Activated CD4-positive, alpha-beta memory T cell treated with anti-CD3 and anti-CD28 coated beads for 36 hours (primary cell): ENCODE data around the gene GGT7. TPM values are rescaled to one million over a fixed set of nuclear protein-coding genes. Genes with fewer than 3 reads are reported as not detected.

Source experiments
- CTCF ChIA-PET: fragments of 350-600 bp; sonication (Branson Sonifier 250); formaldehyde crosslinking; loops from one replicate; lab custom pipeline; 2021; ENCODE audit warnings: antibody characterized with exemption, inconsistent platforms; lab: Charles Lee
- POLR2A ChIA-PET: fragments of 350-600 bp; sonication (Branson Sonifier 250); formaldehyde crosslinking; loops from one replicate; lab custom pipeline; 2021; ENCODE audit warnings: antibody characterized with exemption; lab: Charles Lee
- DNase-seq: peaks from one replicate; pipeline ENCODE4 v3.0.0-alpha.2; 2020
- H3K27ac Mint-ChIP-seq: one replicate; pipeline ENCODE4 v1.8.0; 2021; ENCODE audit warnings: mixed read lengths
- H3K27me3 Mint-ChIP-seq: one replicate; pipeline ENCODE4 v1.8.0; 2021; ENCODE audit warnings: mixed read lengths
- H3K36me3 Mint-ChIP-seq: one replicate; pipeline ENCODE4 v1.8.0; 2021; ENCODE audit warnings: mixed read lengths
- H3K4me1 Mint-ChIP-seq: one replicate; pipeline ENCODE4 v1.8.0; 2021; ENCODE audit warnings: low read depth, mixed read lengths
- H3K4me3 Mint-ChIP-seq: one replicate; pipeline ENCODE4 v1.8.0; 2021; ENCODE audit warnings: mild to moderate bottlenecking, mixed read lengths
- H3K9me3 Mint-ChIP-seq: one replicate; pipeline ENCODE4 v1.8.0; 2021; ENCODE audit warnings: mixed read lengths
- intact Hi-C: fragments of 100-400 bp; cut with micrococcal nuclease; formaldehyde crosslinking; loops from one replicate; pipeline ENCODE4 v1.15.1; 2023
- total RNA-seq, 2 experiments: library from RNA; stranded (reverse); gene quantifications; one replicate each; pipeline ENCODE4 v1.2.3, GENCODE V29; 2021

GGT7 gene
- total RNA-seq, 2 experiments from 2014 or later, result 12.3 to 14.2 TPM

- Mint-ChIP-seq H3K4me3 (no peak overlapping the region), H3K4me1 (no peaks in the 10 kb centered on the region), H3K27me3 (peaks cover 10% of the 10 kb centered on the region), H3K27ac (peak overlapping the region; percentile 42), H3K9me3 (no peaks in the 10 kb centered on the region), H3K36me3 (no peaks in the 10 kb centered on the region)
- DNase-seq, result no peak
- CTCF ChIA-PET, result interaction anchor here (0.7 to 1.7 kb wide), 6 partner anchors 8 to 502 kb away, joined by 3 to 4 read pairs (median 3); partner anchors contain the start of genes GSS and MYH7B
- POLR2A ChIA-PET, result no interaction called here
- intact Hi-C loops, result loop anchor here (1.0 to 10.0 kb wide), 4 partner anchors 40 to 430 kb away; no protein-coding TSS in a partner anchor
Observed at GRCh38 chr20:34834459-34834893, 38.2 kb downstream of the GGT7 start.

DNA sequence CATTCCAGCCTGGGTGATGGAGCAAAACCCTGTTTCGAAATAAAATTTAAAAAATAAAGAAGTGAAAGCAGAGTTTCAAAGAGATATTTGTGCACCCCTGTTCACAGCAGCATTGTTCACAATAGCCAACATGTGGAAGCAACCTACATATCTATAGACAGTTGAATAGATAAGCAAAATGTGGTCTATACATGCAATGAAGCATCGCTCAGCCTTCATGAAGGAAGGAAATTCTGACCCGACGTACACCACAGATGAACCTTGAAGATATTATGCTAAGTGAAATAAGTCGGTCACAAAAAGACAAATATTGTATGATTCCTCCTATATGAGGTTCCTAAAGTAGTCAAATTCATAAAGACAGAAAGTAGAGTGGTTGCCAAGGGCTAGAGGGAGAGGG lies 40.7 kb downstream of the GGT7 start:
- POLR2A ChIA-PET, result no interaction called here
- H3K9me3 Mint-ChIP-seq, result no peaks in the 10 kb centered on the region
- no peak overlapping the region for H3K4me3 Mint-ChIP-seq
- H3K4me1 Mint-ChIP-seq, result no peaks in the 10 kb centered on the region
- no peak for DNase-seq
- CTCF ChIA-PET, result interaction anchor here (0.6 to 2.2 kb wide), 5 partner anchors 13 to 264 kb away, joined by 3 to 14 read pairs (median 5); partner anchors contain the start of genes GSS and MYH7B
- H3K27ac Mint-ChIP-seq, result no peak overlapping the region
- H3K27me3 Mint-ChIP-seq, result peaks cover 10% of the 10 kb centered on the region
- intact Hi-C loops, result loop anchor here (10.0 kb wide), 1 partner anchor 433 kb away; no protein-coding TSS in a partner anchor
- no peaks in the 10 kb centered on the region for H3K36me3 Mint-ChIP-seq

GRCh38 chr20:34829191-34829590 lies 43.5 kb downstream of the GGT7 start:
- POLR2A ChIA-PET, result no interaction called here
- CTCF ChIA-PET, result no interaction called here
- no peaks in the 10 kb centered on the region for H3K9me3 Mint-ChIP-seq
- H3K27ac Mint-ChIP-seq, result no peak overlapping the region
- peaks cover 10% of the 10 kb centered on the region for H3K4me1 Mint-ChIP-seq
- DNase-seq, result no peak
- peaks cover 8% of the 10 kb centered on the region for H3K36me3 Mint-ChIP-seq
- intact Hi-C loops, result loop anchor here (10.0 kb wide), 1 partner anchor 114 kb away; no protein-coding TSS in a partner anchor
- H3K27me3 Mint-ChIP-seq, result peaks cover 6% of the 10 kb centered on the region
- H3K4me3 Mint-ChIP-seq, result no peak overlapping the region

GRCh38 chr20:34825530-34826362 lies 46.9 kb downstream of the GGT7 start, which contains the start of gene NCOA6:
Gene NCOA6 (minus strand): TSS chr20:34825651. CDS start chr20:34782355, 43,296 bp downstream.
- Mint-ChIP-seq H3K9me3 (no peaks in the 10 kb centered on the region), H3K4me3 (peak within 1 kb of the TSS; percentile 99), H3K36me3 (peaks cover 9% of the 10 kb centered on the region), H3K4me1 (peaks cover 37% of the 10 kb centered on the region), H3K27ac (peak within 1 kb of the TSS; percentile 94), H3K27me3 (no peaks in the 10 kb centered on the region)
- POLR2A ChIA-PET, result interaction anchor here (0.5 to 1.2 kb wide), 2 partner anchors 48 to 200 kb away, joined by 3 read pairs; no protein-coding TSS in a partner anchor
- peak; percentile 91 for DNase-seq
- intact Hi-C loops, result loop anchor here (1.0 to 10.0 kb wide), 4 partner anchors 51 to 267 kb away; partner anchors contain the start of genes ACSS2 and TRPC4AP
- CTCF ChIA-PET, result interaction anchor here (0.5 to 1.8 kb wide), 5 partner anchors 9 to 287 kb away, joined by 3 to 7 read pairs (median 3); partner anchors contain the start of genes GSS and MYH7B

GRCh38 chr20:34824806-34825529 lies 47.7 kb downstream of the GGT7 start:
- Mint-ChIP-seq H3K27ac (peak overlapping the region; percentile 94), H3K4me3 (peak overlapping the region; percentile 99), H3K27me3 (no peaks in the 10 kb centered on the region), H3K36me3 (peaks cover 9% of the 10 kb centered on the region), H3K4me1 (peaks cover 37% of the 10 kb centered on the region), H3K9me3 (no peaks in the 10 kb centered on the region)
- POLR2A ChIA-PET, result interaction anchor here (0.9 to 1.2 kb wide), 3 partner anchors 49 to 522 kb away, joined by 3 read pairs; partner anchors contain the start of genes ACSS2 and AHCY
- CTCF ChIA-PET, result interaction anchor here (0.6 to 1.8 kb wide), 8 partner anchors 49 to 512 kb away, joined by 3 to 7 read pairs (median 4); partner anchors contain the start of genes GSS and MYH7B
- peak; percentile 77 for DNase-seq
- intact Hi-C loops, result loop anchor here (1.0 to 10.0 kb wide), 5 partner anchors 52 to 522 kb away; partner anchors contain the start of genes ACSS2, AHCY and TRPC4AP

- peak overlapping the region; percentile 99 for H3K4me3 Mint-ChIP-seq
- peak overlapping the region; percentile 94 for H3K27ac Mint-ChIP-seq
- ChIA-PET CTCF (interaction anchor here (0.7 to 1.8 kb wide), 6 partner anchors 50 to 512 kb away, joined by 3 to 7 read pairs (median 4); partner anchors contain the start of genes GSS and MYH7B), POLR2A (interaction anchor here (0.9 to 1.2 kb wide), 3 partner anchors 49 to 521 kb away, joined by 3 read pairs; partner anchors contain the start of genes ACSS2 and AHCY)
- peaks cover 41% of the 10 kb centered on the region for H3K4me1 Mint-ChIP-seq
- H3K9me3 Mint-ChIP-seq, result no peaks in the 10 kb centered on the region
- peak; percentile 89 for DNase-seq
- intact Hi-C loops, result loop anchor here (1.0 to 10.0 kb wide), 4 partner anchors 52 to 521 kb away; partner anchors contain the start of genes ACSS2, AHCY and TRPC4AP
- no peaks in the 10 kb centered on the region for H3K27me3 Mint-ChIP-seq
- H3K36me3 Mint-ChIP-seq, result peaks cover 9% of the 10 kb centered on the region
Observed at GRCh38 chr20:34824452-34824805, 48.2 kb downstream of the GGT7 start.

DNA sequence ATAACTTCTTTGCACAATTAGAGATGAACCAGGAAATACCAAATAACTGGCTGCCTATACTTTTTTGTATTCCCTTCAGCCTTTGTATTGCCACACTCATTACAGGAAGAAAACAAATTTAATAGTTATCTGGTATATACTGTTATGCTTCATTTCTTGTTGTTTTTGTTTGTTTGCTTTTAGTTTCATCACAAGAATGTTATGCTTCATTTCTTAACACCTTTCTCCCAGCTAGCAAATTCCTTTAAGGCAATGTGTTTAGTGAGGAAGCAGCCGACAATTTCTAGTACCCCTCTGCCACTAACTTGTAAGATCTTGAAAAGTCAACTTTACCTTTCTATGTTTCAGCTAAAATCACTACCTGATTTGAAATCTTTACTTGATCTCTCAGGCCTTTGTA lies 48.6 kb downstream of the GGT7 start:
- CTCF ChIA-PET, result interaction anchor here (0.7 to 1.8 kb wide), 6 partner anchors 50 to 511 kb away, joined by 3 to 7 read pairs (median 4); partner anchors contain the start of genes GSS and MYH7B
- Mint-ChIP-seq H3K4me3 (peak overlapping the region; percentile 99), H3K27me3 (no peaks in the 10 kb centered on the region), H3K27ac (peak overlapping the region; percentile 94), H3K9me3 (no peaks in the 10 kb centered on the region), H3K4me1 (peaks cover 44% of the 10 kb centered on the region), H3K36me3 (peaks cover 9% of the 10 kb centered on the region)
- POLR2A ChIA-PET, result interaction anchor here (0.9 kb wide), 1 partner anchor 52 kb away, joined by 3 read pairs; the partner anchor contains the start of gene ACSS2
- intact Hi-C loops, result loop anchor here (1.0 to 10.0 kb wide), 4 partner anchors 53 to 521 kb away; partner anchors contain the start of genes ACSS2, AHCY and TRPC4AP
- DNase-seq, result no peak

DNA sequence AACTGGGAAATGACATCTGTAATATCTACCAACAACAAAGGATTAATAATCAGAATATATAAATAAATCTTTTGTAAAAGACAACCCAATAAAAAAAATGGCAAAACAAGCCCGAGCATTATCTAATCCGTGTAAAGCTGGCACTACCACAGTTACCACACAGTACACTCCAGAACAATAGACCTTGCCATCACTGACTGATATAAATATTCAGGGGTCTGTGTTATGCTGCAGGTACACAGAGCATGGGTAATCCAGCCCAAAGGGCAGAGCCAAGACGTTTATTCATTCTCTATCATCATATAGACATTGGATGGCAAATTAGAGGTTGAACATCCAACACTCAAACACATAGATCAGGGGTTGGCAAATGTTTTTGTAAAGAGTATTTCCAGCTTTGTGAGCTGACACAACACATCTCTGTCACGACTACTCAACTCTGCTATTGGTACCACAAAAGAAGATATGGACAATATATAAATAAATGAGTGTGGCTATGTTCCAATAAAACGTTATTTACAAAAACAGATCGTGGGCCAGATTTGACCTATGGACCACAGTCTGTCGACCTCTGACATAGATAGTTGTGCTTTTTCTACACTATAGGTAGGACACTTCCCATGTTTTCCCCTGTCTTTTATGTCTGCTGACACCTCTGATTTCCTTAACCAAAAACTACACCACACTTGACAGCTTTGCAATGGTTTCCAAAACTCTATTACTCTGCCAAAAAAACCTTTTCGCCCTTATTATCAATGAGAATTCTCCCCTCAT lies 51.7 kb downstream of the GGT7 start:
- Mint-ChIP-seq H3K27ac (no peak overlapping the region), H3K4me3 (no peak overlapping the region), H3K36me3 (peaks cover 9% of the 10 kb centered on the region), H3K27me3 (no peaks in the 10 kb centered on the region), H3K9me3 (no peaks in the 10 kb centered on the region), H3K4me1 (peaks cover 57% of the 10 kb centered on the region)
- no peak for DNase-seq
- CTCF ChIA-PET, result interaction anchor here (0.6 to 1.2 kb wide), 3 partner anchors 14 to 381 kb away, joined by 3 to 4 read pairs (median 4); no protein-coding TSS in a partner anchor
- intact Hi-C loops, result loop anchor here (10.0 kb wide), 1 partner anchor 106 kb away; no protein-coding TSS in a partner anchor
- POLR2A ChIA-PET, result interaction anchor here (0.6 kb wide), 1 partner anchor 185 kb away, joined by 5 read pairs; no protein-coding TSS in a partner anchor

GRCh38 chr20:34817801-34818200 lies 54.9 kb downstream of the GGT7 start:
- no peak for DNase-seq
- Mint-ChIP-seq H3K9me3 (no peaks in the 10 kb centered on the region), H3K27ac (no peak overlapping the region), H3K27me3 (no peaks in the 10 kb centered on the region), H3K4me1 (peaks cover 44% of the 10 kb centered on the region), H3K4me3 (no peak overlapping the region), H3K36me3 (no peaks in the 10 kb centered on the region)
- CTCF ChIA-PET, result interaction anchor here (1.1 to 3.1 kb wide), 2 partner anchors 15 to 48 kb away, joined by 3 to 14 read pairs; no protein-coding TSS in a partner anchor
- intact Hi-C loops, result no loop called here
- POLR2A ChIA-PET, result no interaction called here

- ChIA-PET POLR2A (no interaction called here), CTCF (interaction anchor here (1.1 kb wide), 1 partner anchor 48 kb away, joined by 3 read pairs; no protein-coding TSS in a partner anchor)
- intact Hi-C loops, result no loop called here
- Mint-ChIP-seq H3K36me3 (no peaks in the 10 kb centered on the region), H3K9me3 (no peaks in the 10 kb centered on the region), H3K27me3 (no peaks in the 10 kb centered on the region), H3K27ac (no peak overlapping the region), H3K4me1 (peaks cover 38% of the 10 kb centered on the region), H3K4me3 (no peak overlapping the region)
- no peak for DNase-seq
Observed at GRCh38 chr20:34817072-34817471, 55.6 kb downstream of the GGT7 start.
